Measurements from ENCODE around the gene NIPSNAP2.

DNA sequence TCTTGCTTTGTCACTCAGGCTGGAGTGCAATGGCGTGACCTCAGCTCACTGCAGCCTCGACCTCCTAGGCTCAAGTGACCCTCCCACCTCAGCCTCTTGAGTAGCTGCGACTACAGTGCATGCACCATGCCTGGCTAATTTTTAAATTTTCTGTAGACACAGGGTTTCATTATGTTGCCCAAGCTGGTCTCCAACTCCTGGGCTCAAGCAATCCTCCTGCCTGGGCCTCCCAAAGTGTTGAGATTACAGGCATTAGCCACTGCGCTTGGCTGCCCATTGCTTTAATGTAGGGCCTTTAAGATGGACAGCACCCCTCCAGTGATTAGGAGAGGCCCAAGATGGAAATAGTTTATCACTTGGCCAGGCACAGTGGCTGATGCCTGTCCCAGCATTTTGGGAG, 39.4 kb downstream of the NIPSNAP2 start:
- TF ChIP-seq CTCF (IDR thresholded peaks at IDR 0.05) (no peak), POLR2A (IDR thresholded peaks at IDR 0.05) (no peak)

Measured in esophagus squamous epithelium (tissue), 4 donors.